ENCODE data around the gene CLCN7. TPM values are rescaled to one million over a fixed set of nuclear protein-coding genes. Genes with fewer than 3 reads are reported as not detected.

Gene CLCN7
- polyA plus RNA-seq, 3 donors, result 37.4 to 249 (median 56.5) TPM

GRCh38 chr16:1493746-1494094 is 18.9 kb upstream of the CLCN7 start:
- DNase-seq, result no peak
- H3K27me3 ChIP-seq (ENCODE audit: control insufficient read depth in 2 of 2, insufficient read depth in 2 of 2, low read length in 2 of 2), result no peaks in the 10 kb centered on the region
- H3K4me3 ChIP-seq (replicated peaks in 1 of 3; ENCODE audit: low read depth in 2 of 3, low read length in 3 of 3), result peak overlapping the region; percentile 81 to 90 (median 87)
- peaks cover 0 to 2% (median 0%) of the 10 kb centered on the region in 7 donors for H3K9me3 Mint-ChIP-seq
- peak overlapping the region; percentile 92 for H3K4me3 Mint-ChIP-seq
- H3K79me2 ChIP-seq (ENCODE audit: insufficient read depth, low read length), result peaks cover 20% of the 10 kb centered on the region
- H3K27me3 Mint-ChIP-seq (ENCODE audit: low read depth in 3 of 3), result peaks cover 0 to 2% (median 0%) of the 10 kb centered on the region in 3 donors
- peaks cover 37 to 43% of the 10 kb centered on the region in 2 donors for H3K36me3 ChIP-seq (replicated peaks in 1 of 2; ENCODE audit: control insufficient read depth in 1 of 2, insufficient read depth in 2 of 2, low read length in 2 of 2)
- peak overlapping the region; percentile 46 to 97 (median 83) for H3K27ac Mint-ChIP-seq
- H3K4me1 Mint-ChIP-seq, result peaks cover 23% of the 10 kb centered on the region
- H4K20me1 ChIP-seq (ENCODE audit: insufficient read depth, low read length), result no peaks in the 10 kb centered on the region
- peak overlapping the region; percentile 92 for H3K4me2 ChIP-seq (replicated peaks; ENCODE audit: extremely low read depth, low read length, poor library complexity, severe bottlenecking)
- under 1% methylated on average over 29 of the region's 30 CpGs for WGBS (ENCODE audit: insufficient coverage)
- H3K27ac ChIP-seq (ENCODE audit: low read depth in 1 of 2, low read length in 2 of 2), result peak overlapping the region in 1 of 2 donors; percentile 96
- no peaks in the 10 kb centered on the region for H3K9me3 ChIP-seq (replicated peaks in 1 of 2; ENCODE audit: control insufficient read depth in 1 of 2, insufficient read depth in 1 of 2, low read length in 2 of 2)
- H3K36me3 Mint-ChIP-seq, result peaks cover 20 to 41% of the 10 kb centered on the region in 2 donors
- TF ChIP-seq CTCF (IDR thresholded peaks at IDR 0.05), result no peak
- peak overlapping the region; percentile 86 for H3K9ac ChIP-seq (ENCODE audit: insufficient read depth, low read length, poor library complexity, severe bottlenecking)
- peaks cover 27 to 31% of the 10 kb centered on the region in 2 donors for H3K4me1 ChIP-seq (ENCODE audit: control insufficient read depth in 1 of 2, insufficient read depth in 2 of 2, low read length in 2 of 2)
- H2AFZ ChIP-seq (ENCODE audit: insufficient read depth, low read depth, low read length, poor library complexity, severe bottlenecking), result peak overlapping the region; percentile 87
- intact Hi-C loops (cut with micrococcal nuclease), result loop anchor here in 1 of 2 donors (2.0 to 5.0 kb wide), 2 partner anchors 23 to 71 kb away; partner anchors contain the start of gene UQCC4

- peak within 1 kb of the TSS; percentile 94 to 99 (median 98) for H3K27ac Mint-ChIP-seq
- Histone ChIP-seq H3K79me2 (ENCODE audit: insufficient read depth, low read length) (peaks cover 20% of the 10 kb centered on the region), H3K9me3 (replicated peaks in 1 of 2; ENCODE audit: control insufficient read depth in 1 of 2, insufficient read depth in 1 of 2, low read length in 2 of 2) (no peaks in the 10 kb centered on the region), H3K36me3 (replicated peaks in 1 of 2; ENCODE audit: control insufficient read depth in 1 of 2, insufficient read depth in 2 of 2, low read length in 2 of 2) (peaks cover 31 to 37% of the 10 kb centered on the region in 2 donors), H3K4me1 (ENCODE audit: control insufficient read depth in 1 of 2, insufficient read depth in 2 of 2, low read length in 2 of 2) (peaks cover 32 to 37% of the 10 kb centered on the region in 2 donors), H3K4me2 (replicated peaks; ENCODE audit: extremely low read depth, low read length, poor library complexity, severe bottlenecking) (peak within 1 kb of the TSS; percentile 92), H3K9ac (ENCODE audit: insufficient read depth, low read length, poor library complexity, severe bottlenecking) (peak within 1 kb of the TSS; percentile 86), H4K20me1 (ENCODE audit: insufficient read depth, low read length) (no peaks in the 10 kb centered on the region), H3K27me3 (ENCODE audit: control insufficient read depth in 2 of 2, insufficient read depth in 2 of 2, low read length in 2 of 2) (no peaks in the 10 kb centered on the region), H3K27ac (ENCODE audit: low read depth in 1 of 2, low read length in 2 of 2) (peak within 1 kb of the TSS; percentile 78 to 96), H2AFZ (ENCODE audit: insufficient read depth, low read depth, low read length, poor library complexity, severe bottlenecking) (peak within 1 kb of the TSS; percentile 87), H3K4me3 (replicated peaks in 1 of 3; ENCODE audit: low read depth in 2 of 3, low read length in 3 of 3) (peak within 1 kb of the TSS; percentile 81 to 90 (median 87))
- peaks cover 0 to 2% (median 0%) of the 10 kb centered on the region in 3 donors for H3K27me3 Mint-ChIP-seq (ENCODE audit: low read depth in 3 of 3)
- peak within 1 kb of the TSS; percentile 92 to 94 for H3K4me3 Mint-ChIP-seq
- no peak for TF ChIP-seq CTCF (IDR thresholded peaks at IDR 0.05)
- peaks cover 29% of the 10 kb centered on the region for H3K4me1 Mint-ChIP-seq
- DNase-seq, result peak; percentile 73 to 82 (median 81)
- H3K9me3 Mint-ChIP-seq, result peaks cover 0 to 2% (median 0%) of the 10 kb centered on the region in 7 donors
- H3K36me3 Mint-ChIP-seq, result peaks cover 14 to 35% of the 10 kb centered on the region in 2 donors
- under 1% methylated on average over 70 of the region's 89 CpGs for WGBS (ENCODE audit: insufficient coverage)
- intact Hi-C loops (cut with micrococcal nuclease), result loop anchor here in 1 of 2 donors (2.0 to 5.0 kb wide), 2 partner anchors 22 to 71 kb away; partner anchors contain the start of gene UQCC4
Measured at GRCh38 chr16:1492923-1493745, 18.3 kb upstream of the CLCN7 start, which contains the start of gene TELO2. TELO2 (plus strand) TSS chr16:1493360; CDS start chr16:1494282, 922 bp downstream.

Data from CD14-positive monocyte (primary cell).